ENCODE data around the gene MXI1. TPM values are rescaled to one million over a fixed set of nuclear protein-coding genes. Genes with fewer than 3 reads are reported as not detected.

MXI1 gene
- total RNA-seq, 1 donor from 2014 or later: 81.6 TPM

- DNase-seq (ENCODE audit: low spot score): no peak
These were observed 8.1 kb downstream of the MXI1 start for GRCh38 chr10:110215286-110216170.

- DNase-seq (ENCODE audit: low spot score): no peak
These were observed 8.8 kb downstream of the MXI1 start for GRCh38 chr10:110216240-110216639.

GRCh38 chr10:110216942-110217661, 9.7 kb downstream of the MXI1 start:
- DNase-seq (ENCODE audit: low spot score): no peak

- no peak for DNase-seq (ENCODE audit: low spot score)
These were observed 10.2 kb downstream of the MXI1 start for GRCh38 chr10:110217662-110218008.

GRCh38 chr10:110218632-110219031, 11.2 kb downstream of the MXI1 start:
- no peak for DNase-seq (ENCODE audit: low spot score)

- DNase-seq (ENCODE audit: low spot score): no peak
These were observed 12.5 kb downstream of the MXI1 start for GRCh38 chr10:110219884-110220283.

GRCh38 chr10:110220398-110220797, 13.0 kb downstream of the MXI1 start:
- no peak for DNase-seq (ENCODE audit: low spot score)

- DNase-seq (ENCODE audit: low spot score): no peak
These were observed 13.8 kb downstream of the MXI1 start for GRCh38 chr10:110221044-110221720.

GRCh38 chr10:110221721-110222261, 14.4 kb downstream of the MXI1 start:
- DNase-seq (ENCODE audit: low spot score): peak; percentile 96

GRCh38 chr10:110222641-110223297, 15.4 kb downstream of the MXI1 start:
- DNase-seq (ENCODE audit: low spot score): no peak

GRCh38 chr10:110223298-110223925, 16.0 kb downstream of the MXI1 start:
- no peak for DNase-seq (ENCODE audit: low spot score)

- DNase-seq (ENCODE audit: low spot score): no peak
These were observed 17.6 kb downstream of the MXI1 start for GRCh38 chr10:110224992-110225391.

GRCh38 chr10:110225441-110225755, 18.0 kb downstream of the MXI1 start:
- DNase-seq (ENCODE audit: low spot score): no peak

- peak; percentile 98 for DNase-seq (ENCODE audit: low spot score)
These were observed 18.5 kb downstream of the MXI1 start for GRCh38 chr10:110225756-110226542.

GRCh38 chr10:110226543-110226925, 19.1 kb downstream of the MXI1 start:
- peak; percentile 93 for DNase-seq (ENCODE audit: low spot score)

- DNase-seq (ENCODE audit: low spot score): peak; percentile 65
These were observed 19.7 kb downstream of the MXI1 start for GRCh38 chr10:110226926-110227641.

- DNase-seq (ENCODE audit: low spot score): no peak
These were observed 20.7 kb downstream of the MXI1 start for GRCh38 chr10:110228066-110228465.

- DNase-seq (ENCODE audit: low spot score): no peak
These were observed 21.8 kb downstream of the MXI1 start for GRCh38 chr10:110229155-110229554.

GRCh38 chr10:110233846-110234245, 26.4 kb downstream of the MXI1 start:
- no peak for DNase-seq (ENCODE audit: low spot score)

Data from umbilical cord (tissue), 2 donors.